NCI-H2171 (cell line): ENCODE data around the gene S100A4.
A peak's percentile ranks its signal among the peaks of the same experiment; 100 is the strongest.
"Not testable (repeated sequence)": the region's sequence is repeated elsewhere in the genome, so short reads cannot be mapped to it uniquely, and the experiment has no call there.

Experiments
- DNase-seq: peaks from one replicate; lab custom pipeline; 2025; lab: John Stamatoyannopoulos, UW

S100A4 gene

DNA sequence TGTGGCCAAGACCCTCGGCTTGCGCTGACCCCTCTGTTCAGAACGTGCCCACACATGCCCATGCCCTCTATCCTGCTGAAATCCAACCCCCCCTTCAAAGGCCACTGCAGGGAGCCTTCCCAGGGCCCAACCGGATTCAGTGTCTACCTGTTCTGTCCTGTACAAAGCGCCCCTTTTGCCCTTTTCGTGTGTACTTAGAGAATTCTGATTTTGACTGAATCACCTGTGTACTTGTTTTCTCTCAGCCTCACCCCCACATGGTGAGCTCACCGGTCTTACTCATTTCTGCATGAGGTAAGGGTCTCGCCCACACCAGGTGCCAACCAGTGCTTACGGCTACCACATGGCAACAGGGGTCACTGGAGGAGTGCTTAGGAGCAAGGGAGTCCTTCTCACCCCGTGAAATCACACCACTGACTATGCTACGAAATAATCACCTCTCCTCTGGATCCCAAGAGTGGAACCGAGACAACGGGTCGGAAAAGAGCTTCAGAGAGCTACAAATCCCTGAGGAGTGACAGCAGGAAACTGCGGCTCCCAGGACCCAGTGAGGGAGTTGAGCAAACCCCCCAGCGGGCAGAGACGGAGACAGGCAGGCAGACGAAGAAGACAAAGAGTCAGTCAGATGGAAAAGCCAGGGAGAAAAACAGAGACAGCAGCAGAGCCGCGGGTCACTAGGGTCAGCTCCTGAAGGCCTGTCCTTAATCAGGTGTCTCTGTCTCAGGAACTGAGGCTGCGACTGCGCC is 22.2 kb upstream of the S100A4 start:
- peak; percentile 50 for DNase-seq

DNA sequence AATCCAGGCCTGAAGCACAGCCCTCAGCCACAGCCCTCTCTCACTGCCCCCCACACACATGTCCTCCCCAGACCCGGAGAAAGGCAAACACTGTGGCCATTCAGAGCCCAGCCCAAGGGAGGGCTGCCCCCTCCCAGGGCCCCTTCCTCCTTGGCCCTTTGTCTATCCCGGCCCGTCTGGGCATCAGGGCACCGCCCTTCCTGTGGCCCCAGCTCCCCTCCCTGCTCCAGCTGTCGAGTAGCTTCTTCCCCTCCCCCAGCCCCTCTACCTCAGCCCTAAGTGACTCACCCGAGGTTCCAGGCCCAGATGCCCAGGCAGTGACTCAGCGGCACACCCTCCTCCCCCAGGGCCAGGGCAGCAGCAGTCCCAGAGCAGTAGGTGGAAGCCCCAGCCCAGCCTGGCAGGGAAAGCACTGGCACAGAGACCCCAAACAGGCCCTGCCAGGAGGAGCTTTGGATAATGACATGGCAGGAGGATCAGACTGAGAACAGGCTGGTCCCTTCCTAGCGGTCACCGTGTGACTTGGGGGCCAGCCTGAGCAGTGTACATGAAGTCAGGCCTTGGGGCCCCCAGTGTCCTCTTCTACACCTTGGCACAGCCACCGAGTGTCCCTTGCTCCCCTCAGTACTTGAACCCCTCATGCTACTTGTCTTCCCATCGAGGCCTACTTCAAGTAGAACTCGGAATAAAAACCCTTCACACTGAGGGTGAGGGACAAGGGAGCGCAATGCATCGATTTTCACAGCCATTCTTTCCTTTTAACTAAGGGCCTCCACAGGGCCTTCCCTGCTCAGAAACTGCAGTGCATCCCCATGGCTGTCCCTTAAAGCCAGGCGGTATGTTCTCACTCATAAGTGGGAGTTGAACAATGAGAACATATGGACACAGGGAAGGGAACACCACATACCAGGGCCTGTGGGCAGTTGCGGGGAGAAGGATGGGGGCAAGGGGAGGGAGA is 21.1 kb upstream of the S100A4 start:
- DNase-seq: peak; percentile 91

- DNase-seq: peak; percentile 37
Measured at GRCh38 chr1:153565529-153566374, 20.1 kb upstream of the S100A4 start, which contains the start of gene S100A2. TSS of gene S100A2 (minus strand) at chr1:153565844. CDS start at chr1:153563877, 1,967 bp downstream.

- no peak for DNase-seq
Measured at GRCh38 chr1:153563991-153564390, 18.4 kb upstream of the S100A4 start.

GRCh38 chr1:153563483-153563901 is 17.9 kb upstream of the S100A4 start:
- no peak for DNase-seq

- not testable (repeated sequence) for DNase-seq
Measured at GRCh38 chr1:153562021-153562420, 16.4 kb upstream of the S100A4 start.

- no peak for DNase-seq
Measured at GRCh38 chr1:153561466-153561985, 15.9 kb upstream of the S100A4 start.

GRCh38 chr1:153560771-153561465 is 15.3 kb upstream of the S100A4 start:
- no peak for DNase-seq

DNA sequence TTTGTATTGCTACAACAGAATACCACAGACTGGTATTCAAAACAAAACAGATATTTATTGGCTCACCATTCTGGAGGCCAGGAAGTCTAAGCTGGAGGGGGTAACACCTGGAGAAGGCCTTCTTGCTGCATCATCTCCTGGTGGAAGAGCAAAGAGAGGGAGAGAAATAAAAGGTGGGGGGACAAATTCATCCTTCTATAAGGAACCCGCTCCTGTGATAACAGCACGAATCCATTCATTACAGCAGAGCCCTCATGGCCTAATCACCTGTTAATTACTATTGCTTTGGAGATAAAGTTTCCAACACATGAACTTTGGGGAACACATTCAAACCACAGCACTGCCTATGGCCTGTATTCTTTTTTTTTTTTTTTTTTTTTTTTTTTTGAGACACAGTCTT is 14.6 kb upstream of the S100A4 start:
- DNase-seq: no peak

- DNase-seq: no peak
Measured at GRCh38 chr1:153557877-153558276, 12.3 kb upstream of the S100A4 start.

DNA sequence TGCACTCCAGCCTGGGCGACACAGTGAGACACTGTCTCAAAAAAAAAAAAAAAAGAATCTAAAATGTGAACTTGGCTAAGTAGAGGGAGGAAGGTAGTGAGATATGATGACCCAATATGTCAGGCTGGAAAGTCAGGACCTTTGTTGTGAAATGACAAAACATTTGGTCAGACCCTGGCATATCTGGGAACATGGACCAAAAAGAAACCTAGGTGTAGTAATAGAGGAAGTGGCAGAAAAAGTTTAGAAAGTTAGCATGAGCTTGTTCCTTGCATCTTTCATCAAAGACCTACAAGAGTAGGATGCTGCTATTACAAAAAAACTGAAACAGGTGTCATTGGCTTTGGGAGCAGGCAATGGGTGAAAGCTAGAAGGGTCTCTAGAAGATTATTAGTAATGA is 10.7 kb upstream of the S100A4 start:
- DNase-seq: no peak

DNA sequence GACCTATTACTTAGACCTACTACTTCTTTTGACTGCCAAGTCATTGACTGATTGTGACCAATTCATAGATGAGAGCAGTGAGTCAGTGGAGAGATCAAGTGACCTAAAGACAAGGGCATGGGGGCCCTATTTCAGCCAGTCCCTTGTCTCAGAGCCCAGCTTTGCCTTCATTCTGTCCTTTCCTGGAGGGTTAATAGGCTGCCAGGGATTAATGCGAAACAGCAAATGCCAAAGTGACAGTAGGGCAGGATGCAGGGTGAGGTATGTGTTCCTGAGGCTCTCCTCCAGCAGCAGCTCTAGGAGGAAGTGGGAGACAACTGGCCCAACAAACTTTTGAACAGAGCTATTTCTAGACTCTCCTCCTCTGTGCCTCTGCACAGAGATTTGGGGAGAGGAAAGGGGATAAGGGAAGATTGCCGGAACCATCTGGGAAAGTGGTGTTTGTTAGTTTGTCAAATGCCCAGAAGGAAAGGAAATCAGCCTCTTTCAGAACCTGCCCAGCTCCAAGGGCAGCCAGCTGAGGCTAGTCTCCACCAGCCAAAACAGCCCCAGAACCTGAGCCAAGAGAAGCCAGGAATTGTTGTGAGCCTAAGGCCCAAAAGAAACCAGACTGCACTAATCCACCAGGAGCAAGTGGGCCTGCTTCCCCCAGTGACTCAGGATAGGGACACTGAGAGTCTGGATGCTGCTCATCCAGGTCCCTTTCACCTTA is 8.4 kb upstream of the S100A4 start:
- no peak for DNase-seq

GRCh38 chr1:153553096-153553495 is 7.5 kb upstream of the S100A4 start:
- no peak for DNase-seq

DNA sequence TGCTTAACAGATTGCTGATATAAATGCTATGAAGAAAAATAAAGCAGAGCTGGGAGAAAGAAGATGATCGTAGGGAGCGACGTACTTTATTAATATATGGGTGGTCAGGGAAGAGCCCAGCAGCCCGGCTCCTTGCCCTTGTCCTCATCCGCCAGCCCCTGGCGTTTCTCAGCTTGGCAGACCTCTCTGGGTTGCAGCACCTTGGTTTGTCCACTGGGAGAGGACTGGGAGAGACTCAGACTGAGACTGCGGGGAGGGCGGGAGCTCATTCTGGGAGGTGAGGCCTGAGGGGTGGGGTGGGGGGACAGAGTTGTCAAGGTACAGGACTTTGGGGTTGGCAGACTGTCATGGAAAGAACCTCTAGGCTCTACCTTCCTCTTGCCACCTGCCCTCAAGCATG is 6.7 kb upstream of the S100A4 start:
- no peak for DNase-seq

DNA sequence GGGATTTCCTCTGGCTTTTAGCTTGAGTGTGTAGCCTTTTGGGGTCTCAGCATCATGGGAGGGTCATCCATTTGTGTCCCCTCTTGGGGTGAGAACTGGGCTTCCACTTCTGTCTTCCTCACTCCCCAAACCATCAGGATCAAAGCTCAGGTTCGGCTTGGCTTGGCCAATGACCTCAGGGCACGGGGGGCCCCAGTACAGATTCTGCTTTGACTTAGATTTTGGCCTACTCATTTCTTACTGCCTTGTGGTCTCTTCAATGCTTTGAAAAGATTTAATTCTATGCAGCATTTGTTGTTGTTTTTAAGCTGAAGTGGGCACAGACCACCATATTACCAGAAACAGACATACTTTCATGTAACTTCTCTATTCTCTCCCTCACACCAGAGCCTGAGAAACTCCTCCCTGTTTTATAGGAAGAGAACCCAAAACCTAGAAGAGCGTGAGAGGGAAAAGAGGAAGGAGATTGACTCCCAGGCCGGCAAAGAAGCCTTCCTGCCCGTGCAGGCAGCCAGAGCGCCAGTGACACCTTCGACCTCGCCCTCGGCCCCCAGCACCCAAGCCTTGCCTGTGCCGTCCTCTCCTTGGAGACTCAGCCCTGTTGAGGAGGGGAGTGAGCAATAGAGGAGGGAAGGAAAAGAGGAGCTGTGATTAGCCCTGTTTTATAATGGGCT is 5.4 kb upstream of the S100A4 start:
- no peak for DNase-seq

DNA sequence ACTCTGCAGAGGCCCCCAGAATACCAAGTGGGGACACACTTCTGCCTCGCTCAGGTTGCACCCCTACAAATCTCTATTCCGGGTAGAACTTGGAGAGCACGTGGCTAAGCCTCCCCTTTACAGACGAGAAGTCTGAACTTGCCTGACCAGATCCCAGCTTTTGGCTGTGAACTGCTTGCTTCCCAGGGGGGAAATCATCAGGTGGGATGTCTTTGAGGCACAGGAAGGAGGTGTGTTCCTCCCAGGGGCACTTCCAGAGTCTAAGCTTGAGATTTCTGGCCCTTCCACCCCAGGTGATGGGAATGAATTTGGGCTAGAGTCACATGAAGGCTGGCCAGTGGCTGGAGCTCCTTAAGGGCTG is 4.8 kb upstream of the S100A4 start:
- DNase-seq: no peak

- DNase-seq: no peak
Measured at GRCh38 chr1:153549741-153550397, 4.3 kb upstream of the S100A4 start.

DNA sequence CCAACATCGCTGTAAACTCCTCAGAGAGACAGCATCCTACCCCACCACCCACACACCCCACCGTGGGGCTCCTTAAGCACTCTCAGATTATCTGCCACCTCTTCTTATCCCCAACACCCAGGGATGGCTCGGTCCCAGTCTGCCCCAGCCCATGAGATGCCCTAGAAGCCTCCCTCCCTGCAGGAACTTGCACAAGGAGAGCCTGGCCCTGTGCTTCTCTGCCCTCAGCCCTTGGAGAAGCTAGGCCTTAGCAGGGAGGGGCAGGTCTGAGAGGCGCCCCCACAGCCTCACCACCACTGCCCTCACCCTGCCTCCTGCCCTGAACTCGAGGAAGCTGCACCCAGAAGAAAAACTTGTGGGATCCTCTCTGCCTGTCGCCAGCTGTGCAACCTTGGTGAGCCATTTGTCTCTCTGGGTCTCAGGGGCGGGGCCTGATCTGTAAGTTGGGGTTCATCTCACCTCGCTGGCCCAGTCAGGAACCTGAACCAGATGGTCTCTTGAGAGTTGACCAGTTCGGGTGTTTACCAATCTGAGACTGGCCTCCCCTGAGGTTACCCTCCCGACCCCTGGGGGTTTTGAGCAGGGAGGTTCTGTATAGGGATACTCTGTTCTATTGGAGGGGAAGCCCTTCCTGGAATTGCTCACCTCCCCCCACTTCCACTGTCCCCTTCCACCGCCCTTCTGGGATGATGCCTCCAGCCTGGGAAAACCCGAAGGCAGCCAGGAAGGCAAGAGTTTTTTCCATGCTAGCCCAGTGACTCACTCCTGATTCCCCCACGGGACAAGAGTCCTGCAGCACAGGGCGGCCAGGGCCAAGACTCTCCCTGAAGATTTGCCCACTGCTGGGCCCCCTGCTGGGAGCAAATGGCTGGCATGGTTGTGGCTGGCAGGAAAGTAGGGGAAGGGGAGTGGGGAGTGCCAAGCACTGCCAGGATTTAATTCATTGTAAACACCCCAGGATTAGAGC is 3.4 kb upstream of the S100A4 start, which contains the start of gene S100A3:
S100A3 (minus strand) TSS at position 537 of the 967 bp plus-strand sequence. CDS start 773 bp downstream, outside the sequence.
- DNase-seq: no peak
